Measurements from ENCODE around the gene A2ML1.

A2ML1 gene

GRCh38 chr12:8860165-8860961 is 37.9 kb downstream of the A2ML1 start:
- no peak overlapping the region for H3K27ac ChIP-seq (ENCODE audit: low read length)
- no peak overlapping the region for H3K4me3 ChIP-seq (ENCODE audit: low read depth in 1 of 2, low read length in 2 of 2)
- no peaks in the 10 kb centered on the region for H3K4me1 ChIP-seq (ENCODE audit: control insufficient read depth in 1 of 2, insufficient read depth in 2 of 2, low read length in 2 of 2)
- no peaks in the 10 kb centered on the region for H3K27me3 ChIP-seq (ENCODE audit: low read depth, low read length)
- no peaks in the 10 kb centered on the region for H3K36me3 ChIP-seq (ENCODE audit: control insufficient read depth in 1 of 2, insufficient read depth in 2 of 2, low read length in 2 of 2)
- H3K9me3 ChIP-seq (ENCODE audit: control insufficient read depth in 1 of 2, low read length in 2 of 2) = no peaks in the 10 kb centered on the region

GRCh38 chr12:8866429-8866828 is 44.0 kb downstream of the A2ML1 start:
- no peak overlapping the region for H3K4me3 ChIP-seq (ENCODE audit: low read depth in 1 of 2, low read length in 2 of 2)
- no peaks in the 10 kb centered on the region for H3K4me1 ChIP-seq (ENCODE audit: control insufficient read depth in 1 of 2, insufficient read depth in 2 of 2, low read length in 2 of 2)
- no peaks in the 10 kb centered on the region for H3K36me3 ChIP-seq (ENCODE audit: control insufficient read depth in 1 of 2, insufficient read depth in 2 of 2, low read length in 2 of 2)
- no peak overlapping the region for H3K27ac ChIP-seq (ENCODE audit: low read length)
- no peaks in the 10 kb centered on the region for H3K27me3 ChIP-seq (ENCODE audit: low read depth, low read length)
- no peaks in the 10 kb centered on the region for H3K9me3 ChIP-seq (ENCODE audit: control insufficient read depth in 1 of 2, low read length in 2 of 2)

- Histone ChIP-seq H3K4me1 (ENCODE audit: control insufficient read depth in 1 of 2, insufficient read depth in 2 of 2, low read length in 2 of 2) (no peaks in the 10 kb centered on the region), H3K9me3 (ENCODE audit: control insufficient read depth in 1 of 2, low read length in 2 of 2) (no peaks in the 10 kb centered on the region), H3K27me3 (ENCODE audit: low read depth, low read length) (no peaks in the 10 kb centered on the region), H3K36me3 (ENCODE audit: control insufficient read depth in 1 of 2, insufficient read depth in 2 of 2, low read length in 2 of 2) (no peaks in the 10 kb centered on the region), H3K4me3 (ENCODE audit: low read depth in 1 of 2, low read length in 2 of 2) (no peak overlapping the region), H3K27ac (ENCODE audit: low read length) (no peak overlapping the region)
These were observed 44.6 kb downstream of the A2ML1 start for GRCh38 chr12:8867009-8867408.

GRCh38 chr12:8867786-8868185 is 45.4 kb downstream of the A2ML1 start:
- Histone ChIP-seq H3K27ac (ENCODE audit: low read length) (no peak overlapping the region), H3K4me1 (ENCODE audit: control insufficient read depth in 1 of 2, insufficient read depth in 2 of 2, low read length in 2 of 2) (no peaks in the 10 kb centered on the region), H3K27me3 (ENCODE audit: low read depth, low read length) (no peaks in the 10 kb centered on the region), H3K4me3 (ENCODE audit: low read depth in 1 of 2, low read length in 2 of 2) (no peak overlapping the region), H3K36me3 (ENCODE audit: control insufficient read depth in 1 of 2, insufficient read depth in 2 of 2, low read length in 2 of 2) (no peaks in the 10 kb centered on the region), H3K9me3 (ENCODE audit: control insufficient read depth in 1 of 2, low read length in 2 of 2) (no peaks in the 10 kb centered on the region)

- Histone ChIP-seq H3K36me3 (ENCODE audit: control insufficient read depth in 1 of 2, insufficient read depth in 2 of 2, low read length in 2 of 2) (no peaks in the 10 kb centered on the region), H3K27me3 (ENCODE audit: low read depth, low read length) (no peaks in the 10 kb centered on the region)
These were observed 48.2 kb downstream of the A2ML1 start for GRCh38 chr12:8870586-8870985.

GRCh38 chr12:8871068-8871467 is 48.6 kb downstream of the A2ML1 start:
- Histone ChIP-seq H3K36me3 (ENCODE audit: control insufficient read depth in 1 of 2, insufficient read depth in 2 of 2, low read length in 2 of 2) (no peaks in the 10 kb centered on the region), H3K4me3 (ENCODE audit: low read depth in 1 of 2, low read length in 2 of 2) (no peak overlapping the region), H3K27me3 (ENCODE audit: low read depth, low read length) (no peaks in the 10 kb centered on the region), H3K4me1 (ENCODE audit: control insufficient read depth in 1 of 2, insufficient read depth in 2 of 2, low read length in 2 of 2) (no peaks in the 10 kb centered on the region), H3K9me3 (ENCODE audit: control insufficient read depth in 1 of 2, low read length in 2 of 2) (no peaks in the 10 kb centered on the region), H3K27ac (ENCODE audit: low read length) (no peak overlapping the region)

More at GRCh38 chr12:8870586-8870985, 48.2 kb downstream of the A2ML1 start:
- no peak overlapping the region for H3K27ac ChIP-seq (ENCODE audit: low read length)
- H3K4me3 ChIP-seq (ENCODE audit: low read depth in 1 of 2, low read length in 2 of 2) = no peak overlapping the region
- H3K4me1 ChIP-seq (ENCODE audit: control insufficient read depth in 1 of 2, insufficient read depth in 2 of 2, low read length in 2 of 2) = no peaks in the 10 kb centered on the region
- H3K9me3 ChIP-seq (ENCODE audit: control insufficient read depth in 1 of 2, low read length in 2 of 2) = no peaks in the 10 kb centered on the region

- Histone ChIP-seq H3K36me3 (ENCODE audit: control insufficient read depth in 1 of 2, insufficient read depth in 2 of 2, low read length in 2 of 2) (no peaks in the 10 kb centered on the region), H3K4me3 (ENCODE audit: low read depth in 1 of 2, low read length in 2 of 2) (no peak overlapping the region), H3K27me3 (ENCODE audit: low read depth, low read length) (no peaks in the 10 kb centered on the region), H3K27ac (ENCODE audit: low read length) (no peak overlapping the region), H3K4me1 (ENCODE audit: control insufficient read depth in 1 of 2, insufficient read depth in 2 of 2, low read length in 2 of 2) (no peaks in the 10 kb centered on the region), H3K9me3 (ENCODE audit: control insufficient read depth in 1 of 2, low read length in 2 of 2) (no peaks in the 10 kb centered on the region)
These were observed 54.5 kb downstream of the A2ML1 start for GRCh38 chr12:8876887-8877286.

- Histone ChIP-seq H3K4me1 (ENCODE audit: control insufficient read depth in 1 of 2, insufficient read depth in 2 of 2, low read length in 2 of 2) (no peaks in the 10 kb centered on the region), H3K36me3 (ENCODE audit: control insufficient read depth in 1 of 2, insufficient read depth in 2 of 2, low read length in 2 of 2) (no peaks in the 10 kb centered on the region), H3K4me3 (ENCODE audit: low read depth in 1 of 2, low read length in 2 of 2) (no peak overlapping the region), H3K27ac (ENCODE audit: low read length) (no peak overlapping the region), H3K27me3 (ENCODE audit: low read depth, low read length) (no peaks in the 10 kb centered on the region), H3K9me3 (ENCODE audit: control insufficient read depth in 1 of 2, low read length in 2 of 2) (no peaks in the 10 kb centered on the region)
These were observed 64.3 kb downstream of the A2ML1 start for GRCh38 chr12:8886502-8887284.

- H3K4me1 ChIP-seq (ENCODE audit: control insufficient read depth in 1 of 2, insufficient read depth in 2 of 2, low read length in 2 of 2) = no peaks in the 10 kb centered on the region
- no peak overlapping the region for H3K27ac ChIP-seq (ENCODE audit: low read length)
- no peak overlapping the region for H3K4me3 ChIP-seq (ENCODE audit: low read depth in 1 of 2, low read length in 2 of 2)
- no peaks in the 10 kb centered on the region for H3K27me3 ChIP-seq (ENCODE audit: low read depth, low read length)
- H3K36me3 ChIP-seq (ENCODE audit: control insufficient read depth in 1 of 2, insufficient read depth in 2 of 2, low read length in 2 of 2) = no peaks in the 10 kb centered on the region
- H3K9me3 ChIP-seq (ENCODE audit: control insufficient read depth in 1 of 2, low read length in 2 of 2) = no peaks in the 10 kb centered on the region
These were observed 64.9 kb downstream of the A2ML1 start for GRCh38 chr12:8887285-8887715.

- Histone ChIP-seq H3K36me3 (ENCODE audit: control insufficient read depth in 1 of 2, insufficient read depth in 2 of 2, low read length in 2 of 2) (no peaks in the 10 kb centered on the region), H3K9me3 (ENCODE audit: control insufficient read depth in 1 of 2, low read length in 2 of 2) (no peaks in the 10 kb centered on the region), H3K4me1 (ENCODE audit: control insufficient read depth in 1 of 2, insufficient read depth in 2 of 2, low read length in 2 of 2) (no peaks in the 10 kb centered on the region), H3K4me3 (ENCODE audit: low read depth in 1 of 2, low read length in 2 of 2) (peak overlapping the region; percentile 61 to 77), H3K27ac (ENCODE audit: low read length) (no peak overlapping the region), H3K27me3 (ENCODE audit: low read depth, low read length) (no peaks in the 10 kb centered on the region)
These were observed 68.1 kb downstream of the A2ML1 start for GRCh38 chr12:8890313-8891085.

- no peaks in the 10 kb centered on the region for H3K36me3 ChIP-seq (ENCODE audit: control insufficient read depth in 1 of 2, insufficient read depth in 2 of 2, low read length in 2 of 2)
- H3K27me3 ChIP-seq (ENCODE audit: low read depth, low read length) = no peaks in the 10 kb centered on the region
- no peaks in the 10 kb centered on the region for H3K4me1 ChIP-seq (ENCODE audit: control insufficient read depth in 1 of 2, insufficient read depth in 2 of 2, low read length in 2 of 2)
- no peak overlapping the region for H3K27ac ChIP-seq (ENCODE audit: low read length)
- no peaks in the 10 kb centered on the region for H3K9me3 ChIP-seq (ENCODE audit: control insufficient read depth in 1 of 2, low read length in 2 of 2)
- H3K4me3 ChIP-seq (ENCODE audit: low read depth in 1 of 2, low read length in 2 of 2) = no peak overlapping the region
These were observed 69.6 kb downstream of the A2ML1 start for GRCh38 chr12:8891976-8892375.

Data from muscle layer of duodenum (tissue), 2 donors.